Stimulated activated CD4-positive, alpha-beta T cell treated with anti-CD3 and anti-CD28 coated beads, TNF-alpha, amount 100 ng/mL, for 4 hours (primary cell): ENCODE data around the gene DENND6B.

Experiments
- DNase-seq, 3 experiments: peaks; one replicate each; pipeline ENCODE4 v3.0.0-alpha.2; 2020; ENCODE audit warnings: low read depth in 3 of 3

DENND6B gene

GRCh38 chr22:50315289-50316113 is 11.3 kb downstream of the DENND6B start:
- no peak for DNase-seq

GRCh38 chr22:50314455-50315288 is 12.1 kb downstream of the DENND6B start:
- peak; percentile 44 to 59 (median 53) for DNase-seq

GRCh38 chr22:50314081-50314454 is 12.7 kb downstream of the DENND6B start:
- DNase-seq = no peak

GRCh38 chr22:50313600-50313999 is 13.2 kb downstream of the DENND6B start:
- no peak for DNase-seq

GRCh38 chr22:50313021-50313420 is 13.8 kb downstream of the DENND6B start:
- DNase-seq = no peak

GRCh38 chr22:50312371-50312770 is 14.4 kb downstream of the DENND6B start:
- DNase-seq = no peak

GRCh38 chr22:50311606-50312351 is 15.0 kb downstream of the DENND6B start:
- no peak for DNase-seq

- DNase-seq = no peak
These were observed 15.8 kb downstream of the DENND6B start for GRCh38 chr22:50310949-50311444.

- no peak for DNase-seq
These were observed 16.6 kb downstream of the DENND6B start for GRCh38 chr22:50310031-50310722.

GRCh38 chr22:50309601-50309991 is 17.2 kb downstream of the DENND6B start:
- no peak for DNase-seq

GRCh38 chr22:50308986-50309600 is 17.7 kb downstream of the DENND6B start:
- no peak for DNase-seq

GRCh38 chr22:50308597-50308935 is 18.2 kb downstream of the DENND6B start:
- DNase-seq = no peak

- no peak for DNase-seq
These were observed 18.8 kb downstream of the DENND6B start for GRCh38 chr22:50307890-50308596.

GRCh38 chr22:50306753-50307749 is 19.8 kb downstream of the DENND6B start, which contains the start of gene PLXNB2:
PLXNB2 (minus strand) TSS chr22:50307646; CDS start chr22:50290584, 17,062 bp downstream.
- DNase-seq = no peak

- no peak for DNase-seq
These were observed 20.8 kb downstream of the DENND6B start for GRCh38 chr22:50305923-50306566.

- DNase-seq = no peak
These were observed 21.4 kb downstream of the DENND6B start for GRCh38 chr22:50305393-50305922.

- DNase-seq = no peak
These were observed 22.1 kb downstream of the DENND6B start for GRCh38 chr22:50304528-50305392.
